ENCODE data around the gene SLC66A1.

- TF ChIP-seq POLR2A (IDR thresholded peaks at IDR 0.05; ENCODE audit: low read length): no peak
- no peak for TF ChIP-seq GATA1 (IDR thresholded peaks at IDR 0.05; ENCODE audit: low read depth, low read length)
Measured at GRCh38 chr1:19273106-19273843, 38.9 kb upstream of the SLC66A1 start.

All from erythroblast (primary cell).